ENCODE measurements around the gene IFNL2. TPM values are rescaled to one million over a fixed set of nuclear protein-coding genes. Genes with fewer than 3 reads are reported as not detected.
"Not testable (repeated sequence)": the region's sequence is repeated elsewhere in the genome, so short reads cannot be mapped to it uniquely, and the experiment has no call there.

The IFNL2 gene
- total RNA-seq, 1 experiment from 2014 or later: not detected

DNA sequence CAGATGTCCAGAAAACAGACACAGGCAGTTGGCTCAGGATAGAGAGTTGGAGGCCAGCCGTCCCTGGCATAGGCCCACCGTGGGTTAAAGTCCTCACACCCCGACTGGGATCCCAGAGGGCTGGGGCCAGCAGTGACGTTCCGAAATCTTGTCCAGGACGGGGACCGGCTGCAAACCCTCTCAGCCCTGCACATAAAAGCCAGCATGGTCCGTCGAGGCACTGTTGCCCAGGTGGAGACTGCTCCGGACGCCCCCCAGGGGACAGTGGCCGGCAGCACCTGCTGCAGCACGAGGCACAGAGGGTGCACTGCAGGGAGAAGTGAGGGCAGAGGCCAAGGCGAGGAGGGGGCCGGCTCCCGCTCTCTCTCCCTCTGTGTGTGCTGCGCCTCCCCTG, 4.3 kb upstream of the IFNL2 start:
- TF ChIP-seq EZH2 (IDR thresholded peaks at IDR 0.05; ENCODE audit: low read length, unreplicated experiment) (no peak), EZH2phosphoT487 (IDR thresholded peaks at IDR 0.05; ENCODE audit: borderline replicate concordance, low read length) (no peak)
- TF ChIP-seq, protein P1, sequence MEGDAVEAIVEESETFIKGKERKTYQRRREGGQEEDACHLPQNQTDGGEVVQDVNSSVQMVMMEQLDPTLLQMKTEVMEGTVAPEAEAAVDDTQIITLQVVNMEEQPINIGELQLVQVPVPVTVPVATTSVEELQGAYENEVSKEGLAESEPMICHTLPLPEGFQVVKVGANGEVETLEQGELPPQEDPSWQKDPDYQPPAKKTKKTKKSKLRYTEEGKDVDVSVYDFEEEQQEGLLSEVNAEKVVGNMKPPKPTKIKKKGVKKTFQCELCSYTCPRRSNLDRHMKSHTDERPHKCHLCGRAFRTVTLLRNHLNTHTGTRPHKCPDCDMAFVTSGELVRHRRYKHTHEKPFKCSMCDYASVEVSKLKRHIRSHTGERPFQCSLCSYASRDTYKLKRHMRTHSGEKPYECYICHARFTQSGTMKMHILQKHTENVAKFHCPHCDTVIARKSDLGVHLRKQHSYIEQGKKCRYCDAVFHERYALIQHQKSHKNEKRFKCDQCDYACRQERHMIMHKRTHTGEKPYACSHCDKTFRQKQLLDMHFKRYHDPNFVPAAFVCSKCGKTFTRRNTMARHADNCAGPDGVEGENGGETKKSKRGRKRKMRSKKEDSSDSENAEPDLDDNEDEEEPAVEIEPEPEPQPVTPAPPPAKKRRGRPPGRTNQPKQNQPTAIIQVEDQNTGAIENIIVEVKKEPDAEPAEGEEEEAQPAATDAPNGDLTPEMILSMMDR (conservative IDR thresholded peaks at IDR 0.05; ENCODE audit: low read depth, low read length): no peak
- DNase-seq (no peak), ATAC-seq (no peak)
- H3F3A ChIP-seq (ENCODE audit: low read length, unreplicated experiment): no peaks in the 10 kb centered on the region
- BruUV-seq (replicated peaks): no TSS peak
- ChIA-PET CTCF (no interaction called here), POLR2A (ENCODE audit: unreplicated experiment) (no interaction called here)
- no peak overlapping the region for H2AFZ ChIP-seq (ENCODE audit: low read length)
- no peaks in the 10 kb centered on the region for H3K9me2 ChIP-seq (replicated peaks; ENCODE audit: low read length)
- no peak overlapping the region for H3K9ac ChIP-seq (ENCODE audit: low read length)
- H3K4me1 ChIP-seq (ENCODE audit: insufficient read depth, low read length): no peaks in the 10 kb centered on the region
- no peak overlapping the region for H3K27ac ChIP-seq (ENCODE audit: low read length)
- H3K4me3 ChIP-seq (ENCODE audit: low read length): no peak overlapping the region
- no peaks in the 10 kb centered on the region for H3K36me3 ChIP-seq (ENCODE audit: low read depth, low read length)
- H3K79me2 ChIP-seq (ENCODE audit: low read length): no peaks in the 10 kb centered on the region
- intact Hi-C loops (cut with micrococcal nuclease): no loop called here
- no peaks in the 10 kb centered on the region for H4K20me1 ChIP-seq (ENCODE audit: low read length)
- H3K4me2 ChIP-seq (ENCODE audit: low read length): no peak overlapping the region
- H3K27me3 ChIP-seq (ENCODE audit: low read length): peaks cover 5% of the 10 kb centered on the region; the same call in 1 of the 2 replicates
- no peaks in the 10 kb centered on the region for H3K9me3 ChIP-seq (ENCODE audit: low read length)

DNA sequence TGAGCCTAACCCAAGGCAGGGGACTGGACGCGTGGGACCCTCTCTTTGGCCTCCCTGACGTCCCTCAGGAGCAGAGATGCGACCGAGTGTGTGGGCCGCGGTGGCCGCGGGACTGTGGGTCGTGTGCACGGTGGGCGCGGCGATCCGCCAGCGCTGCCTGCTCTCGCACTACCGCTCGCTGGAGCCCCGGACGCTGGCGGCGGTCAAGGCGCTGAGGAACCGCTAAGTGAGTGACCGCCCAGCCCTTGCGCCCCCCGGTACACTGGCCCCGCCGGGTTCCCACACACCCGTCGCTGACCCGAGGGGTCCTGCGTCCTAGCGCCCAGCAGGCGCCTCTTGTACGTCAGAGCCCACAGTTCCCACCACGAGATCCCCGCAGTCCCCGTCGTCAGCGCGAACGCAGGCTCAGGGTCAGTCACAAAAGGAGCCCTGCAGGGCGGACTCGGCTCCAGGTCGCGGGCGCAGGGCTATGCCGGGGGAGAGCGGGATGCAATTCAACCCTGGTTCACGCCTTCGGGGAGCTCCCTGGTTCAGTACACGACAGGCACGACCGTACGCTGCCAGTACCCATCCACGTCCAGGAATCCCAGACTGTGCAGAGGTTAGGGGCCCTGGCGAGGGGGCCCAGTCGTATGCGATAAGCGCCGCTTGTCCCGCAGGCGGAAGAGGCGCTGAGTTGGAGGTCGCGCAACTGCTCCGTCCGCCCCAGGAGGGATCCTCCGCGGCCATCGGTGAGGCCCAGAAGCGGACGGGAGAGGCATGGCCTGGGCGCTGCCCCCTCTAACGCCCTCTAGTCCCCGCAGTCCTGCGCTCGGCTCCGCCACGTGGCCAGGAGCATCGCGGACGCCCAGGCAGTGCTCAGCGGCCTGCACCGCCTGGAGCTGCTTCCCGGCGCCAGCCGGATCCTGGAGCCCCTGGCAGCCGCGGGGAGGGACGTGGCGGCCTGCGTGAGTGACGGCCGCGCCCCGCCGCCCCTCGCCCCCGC, 3.6 kb upstream of the IFNL2 start:
- ATAC-seq: no peak
- Histone ChIP-seq H4K20me1 (ENCODE audit: low read length) (no peaks in the 10 kb centered on the region), H3K79me2 (ENCODE audit: low read length) (no peaks in the 10 kb centered on the region), H3K4me3 (ENCODE audit: low read length) (no peak overlapping the region), H3F3A (ENCODE audit: low read length, unreplicated experiment) (no peaks in the 10 kb centered on the region), H3K36me3 (ENCODE audit: low read depth, low read length) (no peaks in the 10 kb centered on the region), H3K27me3 (ENCODE audit: low read length) (peaks cover 5% of the 10 kb centered on the region; the same call in 1 of the 2 replicates), H3K9me2 (replicated peaks; ENCODE audit: low read length) (no peaks in the 10 kb centered on the region), H3K4me1 (ENCODE audit: insufficient read depth, low read length) (no peaks in the 10 kb centered on the region), H3K9ac (ENCODE audit: low read length) (no peak overlapping the region), H2AFZ (ENCODE audit: low read length) (no peak overlapping the region), H3K9me3 (ENCODE audit: low read length) (no peaks in the 10 kb centered on the region), H3K27ac (ENCODE audit: low read length) (no peak overlapping the region), H3K4me2 (ENCODE audit: low read length) (no peak overlapping the region)
- CTCF ChIA-PET: no interaction called here
- POLR2A ChIA-PET (ENCODE audit: unreplicated experiment): no interaction called here
- no peak for DNase-seq
- intact Hi-C loops (cut with micrococcal nuclease): no loop called here
- TF ChIP-seq EZH2phosphoT487 (IDR thresholded peaks at IDR 0.05; ENCODE audit: borderline replicate concordance, low read length): no peak
- TF ChIP-seq, protein P1 (conservative IDR thresholded peaks at IDR 0.05; ENCODE audit: low read depth, low read length): no peak
- no peak for TF ChIP-seq EZH2 (IDR thresholded peaks at IDR 0.05; ENCODE audit: low read length, unreplicated experiment)
- BruUV-seq (replicated peaks): no TSS peak

DNA sequence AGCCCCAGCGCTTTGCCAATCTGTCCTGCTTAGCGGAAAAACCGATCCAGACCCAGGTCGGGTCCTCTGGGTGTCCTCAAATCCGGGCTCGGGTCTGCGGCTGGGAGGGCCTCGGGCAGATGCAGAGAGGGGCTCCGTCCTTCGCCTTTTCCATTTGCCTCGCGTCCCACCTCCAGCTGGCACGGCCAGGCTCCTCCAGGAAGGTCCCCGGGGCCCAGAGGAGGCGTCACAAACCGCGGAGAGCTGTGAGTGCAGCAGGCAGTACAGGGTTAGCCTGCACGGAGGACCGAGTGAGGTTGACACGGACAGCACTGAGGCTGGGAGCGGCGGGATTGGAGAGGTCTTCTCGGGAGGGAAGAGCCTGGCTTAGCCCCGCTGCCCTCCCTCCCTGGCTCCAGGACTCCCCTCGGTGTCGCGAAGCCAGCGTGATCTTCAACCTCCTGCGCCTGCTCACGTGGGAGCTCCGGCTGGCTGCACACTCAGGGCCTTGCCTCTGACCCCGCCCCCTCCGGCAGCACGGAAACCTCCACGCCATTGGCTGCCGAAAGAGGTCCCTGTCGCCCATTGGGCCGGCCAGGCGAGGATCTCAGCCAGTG, 2.8 kb upstream of the IFNL2 start:
- POLR2A ChIA-PET (ENCODE audit: unreplicated experiment): no interaction called here
- Histone ChIP-seq H3K4me1 (ENCODE audit: insufficient read depth, low read length) (no peaks in the 10 kb centered on the region), H3K4me2 (ENCODE audit: low read length) (no peak overlapping the region), H3K9me2 (replicated peaks; ENCODE audit: low read length) (no peaks in the 10 kb centered on the region), H2AFZ (ENCODE audit: low read length) (no peak overlapping the region), H3F3A (ENCODE audit: low read length, unreplicated experiment) (no peaks in the 10 kb centered on the region), H3K4me3 (ENCODE audit: low read length) (no peak overlapping the region), H3K27ac (ENCODE audit: low read length) (no peak overlapping the region), H4K20me1 (ENCODE audit: low read length) (no peaks in the 10 kb centered on the region), H3K9me3 (ENCODE audit: low read length) (no peaks in the 10 kb centered on the region), H3K79me2 (ENCODE audit: low read length) (no peaks in the 10 kb centered on the region), H3K36me3 (ENCODE audit: low read depth, low read length) (no peaks in the 10 kb centered on the region), H3K9ac (ENCODE audit: low read length) (no peak overlapping the region), H3K27me3 (ENCODE audit: low read length) (no peaks in the 10 kb centered on the region)
- intact Hi-C loops (cut with micrococcal nuclease): no loop called here
- no TSS peak for BruUV-seq (replicated peaks)
- ATAC-seq (no peak), DNase-seq (no peak)
- CTCF ChIA-PET: no interaction called here
- TF ChIP-seq, protein P1 (conservative IDR thresholded peaks at IDR 0.05; ENCODE audit: low read depth, low read length): no peak

DNA sequence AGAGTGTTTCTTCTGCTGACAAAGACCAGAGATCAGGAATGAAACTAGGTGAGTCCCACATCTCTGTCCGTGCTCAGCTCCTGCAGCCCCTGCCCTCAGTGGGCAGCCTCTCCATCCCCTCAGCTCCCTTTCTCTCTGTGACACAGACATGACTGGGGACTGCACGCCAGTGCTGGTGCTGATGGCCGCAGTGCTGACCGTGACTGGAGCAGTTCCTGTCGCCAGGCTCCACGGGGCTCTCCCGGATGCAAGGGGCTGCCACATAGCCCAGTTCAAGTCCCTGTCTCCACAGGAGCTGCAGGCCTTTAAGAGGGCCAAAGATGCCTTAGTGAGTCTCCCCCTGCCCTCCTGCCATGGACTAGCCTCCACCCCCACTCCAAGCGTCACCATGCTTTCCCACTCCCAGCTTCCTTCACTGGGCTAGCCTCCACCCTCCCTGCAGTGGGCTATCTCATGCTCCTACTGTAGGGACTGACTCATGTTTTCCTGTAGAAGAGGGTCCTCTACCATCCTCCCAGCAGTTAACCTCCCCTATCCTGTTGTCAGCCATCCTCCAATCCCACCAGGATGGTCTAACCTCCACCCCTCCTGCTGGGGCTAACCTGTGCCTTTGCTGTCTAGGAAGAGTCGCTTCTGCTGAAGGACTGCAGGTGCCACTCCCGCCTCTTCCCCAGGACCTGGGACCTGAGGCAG, 481 bp downstream of the IFNL2 start:
- H3K36me3 ChIP-seq (ENCODE audit: low read depth, low read length); H3K4me2 ChIP-seq (ENCODE audit: low read length); H3F3A ChIP-seq (ENCODE audit: low read length, unreplicated experiment); H3K27ac ChIP-seq (ENCODE audit: low read length); BruUV-seq (replicated peaks); ATAC-seq; H3K79me2 ChIP-seq (ENCODE audit: low read length); H2AFZ ChIP-seq (ENCODE audit: low read length); H3K27me3 ChIP-seq (ENCODE audit: low read length); POLR2A ChIA-PET (ENCODE audit: unreplicated experiment); H3K9ac ChIP-seq (ENCODE audit: low read length); H3K9me3 ChIP-seq (ENCODE audit: low read length); H3K4me3 ChIP-seq (ENCODE audit: low read length); H3K9me2 ChIP-seq (replicated peaks; ENCODE audit: low read length); intact Hi-C loops (cut with micrococcal nuclease); H3K4me1 ChIP-seq (ENCODE audit: insufficient read depth, low read length); DNase-seq; H4K20me1 ChIP-seq (ENCODE audit: low read length): not testable (repeated sequence)
- CTCF ChIA-PET: interaction anchor here (0.6 kb wide), 1 partner anchor 59 kb away, joined by 7 read pairs; no protein-coding TSS in a partner anchor
